HG03558 (cell line): ENCODE measurements around the gene RFPL1.
"Not testable (repeated sequence)": the region's sequence is repeated elsewhere in the genome, so short reads cannot be mapped to it uniquely, and the experiment has no call there.

Source experiments
- ATAC-seq: cut with Tn5 transposase; IDR thresholded peaks from one replicate; pipeline ENCODE4 v1.9.1; 2021; ENCODE audit warnings: moderate number of reproducible peaks; ENCODE audit not compliant: unreplicated experiment; ENCODE audit errors: extremely low read depth

Gene RFPL1

GRCh38 chr22:29475550-29475949, 37.2 kb downstream of the RFPL1 start:
- no peak for ATAC-seq

GRCh38 chr22:29476116-29476515, 37.7 kb downstream of the RFPL1 start:
- ATAC-seq: no peak

- ATAC-seq: no peak
These were observed 39.4 kb downstream of the RFPL1 start for GRCh38 chr22:29477723-29478318.

GRCh38 chr22:29478326-29479276, 40.2 kb downstream of the RFPL1 start:
- ATAC-seq: no peak

- no peak for ATAC-seq
These were observed 41.3 kb downstream of the RFPL1 start, which contains the start of gene NEFH for GRCh38 chr22:29479417-29480261. TSS of gene NEFH (plus strand) at chr22:29480218. CDS start at chr22:29480263, 45 bp downstream.

GRCh38 chr22:29480262-29480511, 41.8 kb downstream of the RFPL1 start:
- no peak for ATAC-seq

- no peak for ATAC-seq
These were observed 42.3 kb downstream of the RFPL1 start for GRCh38 chr22:29480512-29481264.

- ATAC-seq: no peak
These were observed 43.0 kb downstream of the RFPL1 start for GRCh38 chr22:29481265-29482000.

GRCh38 chr22:29482253-29482652, 43.9 kb downstream of the RFPL1 start:
- no peak for ATAC-seq

- ATAC-seq: no peak
These were observed 44.3 kb downstream of the RFPL1 start for GRCh38 chr22:29482726-29483125.

GRCh38 chr22:29483254-29483653, 44.9 kb downstream of the RFPL1 start:
- no peak for ATAC-seq

GRCh38 chr22:29484642-29485041, 46.3 kb downstream of the RFPL1 start:
- no peak for ATAC-seq

GRCh38 chr22:29485448-29485847, 47.1 kb downstream of the RFPL1 start:
- no peak for ATAC-seq

GRCh38 chr22:29487426-29487986, 49.1 kb downstream of the RFPL1 start:
- no peak for ATAC-seq

- ATAC-seq: not testable (repeated sequence)
These were observed 50.9 kb downstream of the RFPL1 start for GRCh38 chr22:29489127-29489780.

- no peak for ATAC-seq
These were observed 52.6 kb downstream of the RFPL1 start for GRCh38 chr22:29491012-29491411.
